ENCODE measurements around the gene TAT. TPM values are rescaled to one million over a fixed set of nuclear protein-coding genes. Genes with fewer than 3 reads are reported as not detected.

TAT gene
- polyA plus RNA-seq, 1 donor (not counting 4 experiments of a cell fraction or from before 2014, with no cell fraction given), result not detected

- no peak overlapping the region for H3K4me3 ChIP-seq (ENCODE audit: control insufficient read depth in 2 of 3, extremely low read depth in 1 of 3, insufficient read depth in 2 of 3, low read depth in 1 of 3, low read length in 3 of 3)
- no peak for TF ChIP-seq EZH2 (IDR thresholded peaks at IDR 0.05; ENCODE audit: low read length)
- TF ChIP-seq, protein P1, sequence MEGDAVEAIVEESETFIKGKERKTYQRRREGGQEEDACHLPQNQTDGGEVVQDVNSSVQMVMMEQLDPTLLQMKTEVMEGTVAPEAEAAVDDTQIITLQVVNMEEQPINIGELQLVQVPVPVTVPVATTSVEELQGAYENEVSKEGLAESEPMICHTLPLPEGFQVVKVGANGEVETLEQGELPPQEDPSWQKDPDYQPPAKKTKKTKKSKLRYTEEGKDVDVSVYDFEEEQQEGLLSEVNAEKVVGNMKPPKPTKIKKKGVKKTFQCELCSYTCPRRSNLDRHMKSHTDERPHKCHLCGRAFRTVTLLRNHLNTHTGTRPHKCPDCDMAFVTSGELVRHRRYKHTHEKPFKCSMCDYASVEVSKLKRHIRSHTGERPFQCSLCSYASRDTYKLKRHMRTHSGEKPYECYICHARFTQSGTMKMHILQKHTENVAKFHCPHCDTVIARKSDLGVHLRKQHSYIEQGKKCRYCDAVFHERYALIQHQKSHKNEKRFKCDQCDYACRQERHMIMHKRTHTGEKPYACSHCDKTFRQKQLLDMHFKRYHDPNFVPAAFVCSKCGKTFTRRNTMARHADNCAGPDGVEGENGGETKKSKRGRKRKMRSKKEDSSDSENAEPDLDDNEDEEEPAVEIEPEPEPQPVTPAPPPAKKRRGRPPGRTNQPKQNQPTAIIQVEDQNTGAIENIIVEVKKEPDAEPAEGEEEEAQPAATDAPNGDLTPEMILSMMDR (optimal IDR thresholded peaks at IDR 0.05 in 1 of 3, IDR thresholded peaks at IDR 0.05 in 1 of 3, conservative IDR thresholded peaks at IDR 0.05 in 1 of 3; ENCODE audit: extremely low read depth in 1 of 3, insufficient read depth in 2 of 3, low read length in 3 of 3), result no peak
- H3K79me2 ChIP-seq (ENCODE audit: control insufficient read depth, insufficient read depth, low read length), result no peaks in the 10 kb centered on the region
- no peak overlapping the region for H3K4me2 ChIP-seq (ENCODE audit: control insufficient read depth, extremely low read depth, insufficient read depth, low read depth, low read length)
- H3K27ac ChIP-seq (ENCODE audit: control insufficient read depth, insufficient read depth, low read length), result no peak overlapping the region
- H3K9me3 ChIP-seq (ENCODE audit: control insufficient read depth, low read depth, low read length), result no peaks in the 10 kb centered on the region
- H3K27me3 ChIP-seq (ENCODE audit: control insufficient read depth, extremely low read depth, insufficient read depth, low read length), result no peaks in the 10 kb centered on the region
- peaks cover under 1% of the 10 kb centered on the region for H3K4me1 ChIP-seq (ENCODE audit: control insufficient read depth, extremely low read depth, insufficient read depth, low read length)
- FAIRE-seq, result no peak
- DNase-seq (ENCODE audit: low read depth, low spot score), result no peak
- H3K36me3 ChIP-seq (ENCODE audit: control insufficient read depth in 2 of 2, extremely low read depth in 1 of 2, insufficient read depth in 2 of 2, low read length in 2 of 2), result no peaks in the 10 kb centered on the region
- no peaks in the 10 kb centered on the region for H4K20me1 ChIP-seq (ENCODE audit: control insufficient read depth, extremely low read depth, insufficient read depth, low read length)
- no peaks in the 10 kb centered on the region for H3K9me1 ChIP-seq (ENCODE audit: control insufficient read depth, extremely low read depth, insufficient read depth, low read length)
- dilution Hi-C loops (cut with MboI; ENCODE audit: extremely low pct_ligation_motif_present, low sequenced_read_pairs), result no loop called here
- no peak overlapping the region for H2AFZ ChIP-seq (ENCODE audit: control insufficient read depth, low read length)
- no peak overlapping the region for H3K9ac ChIP-seq (ENCODE audit: control insufficient read depth, extremely low read depth, insufficient read depth, low read length)
These were observed 7.3 kb downstream of the TAT start for GRCh38 chr16:71569621-71570020.

DNA sequence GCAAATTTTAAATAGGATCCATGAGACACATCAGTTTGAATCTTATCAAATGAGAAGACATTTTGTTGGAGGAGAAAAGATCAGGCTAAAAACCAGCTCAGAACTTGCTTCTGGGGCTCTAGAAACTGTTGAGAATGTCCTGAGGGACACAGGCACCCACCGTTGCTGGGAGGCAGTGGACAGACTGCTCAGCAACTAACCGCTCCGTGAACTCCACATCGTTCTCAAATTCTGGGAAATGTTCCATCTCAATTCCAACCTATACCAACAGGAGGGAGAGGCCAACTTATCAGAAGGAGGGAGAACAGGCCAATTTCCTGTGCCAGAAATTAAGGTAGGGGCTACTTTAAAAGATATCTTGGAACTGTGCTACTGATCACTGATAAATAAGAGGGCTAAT lies 8.3 kb downstream of the TAT start:
- no peak for TF ChIP-seq EZH2 (IDR thresholded peaks at IDR 0.05; ENCODE audit: low read length)
- TF ChIP-seq, protein P1 (optimal IDR thresholded peaks at IDR 0.05 in 1 of 3, IDR thresholded peaks at IDR 0.05 in 1 of 3, conservative IDR thresholded peaks at IDR 0.05 in 1 of 3; ENCODE audit: extremely low read depth in 1 of 3, insufficient read depth in 2 of 3, low read length in 3 of 3), result no peak
- no peaks in the 10 kb centered on the region for H3K79me2 ChIP-seq (ENCODE audit: control insufficient read depth, insufficient read depth, low read length)
- H3K27ac ChIP-seq (ENCODE audit: control insufficient read depth, insufficient read depth, low read length), result no peak overlapping the region
- no peak overlapping the region for H3K4me2 ChIP-seq (ENCODE audit: control insufficient read depth, extremely low read depth, insufficient read depth, low read depth, low read length)
- H4K20me1 ChIP-seq (ENCODE audit: control insufficient read depth, extremely low read depth, insufficient read depth, low read length), result no peaks in the 10 kb centered on the region
- FAIRE-seq, result no peak
- H3K9ac ChIP-seq (ENCODE audit: control insufficient read depth, extremely low read depth, insufficient read depth, low read length), result no peak overlapping the region
- no peak for DNase-seq (ENCODE audit: low read depth, low spot score)
- no peaks in the 10 kb centered on the region for H3K9me1 ChIP-seq (ENCODE audit: control insufficient read depth, extremely low read depth, insufficient read depth, low read length)
- peaks cover 5% of the 10 kb centered on the region for H3K4me1 ChIP-seq (ENCODE audit: control insufficient read depth, extremely low read depth, insufficient read depth, low read length)
- H2AFZ ChIP-seq (ENCODE audit: control insufficient read depth, low read length), result no peak overlapping the region
- no peaks in the 10 kb centered on the region for H3K9me3 ChIP-seq (ENCODE audit: control insufficient read depth, low read depth, low read length)
- no peaks in the 10 kb centered on the region for H3K36me3 ChIP-seq (ENCODE audit: control insufficient read depth in 2 of 2, extremely low read depth in 1 of 2, insufficient read depth in 2 of 2, low read length in 2 of 2)
- dilution Hi-C loops (cut with MboI; ENCODE audit: extremely low pct_ligation_motif_present, low sequenced_read_pairs), result no loop called here
- H3K4me3 ChIP-seq (ENCODE audit: control insufficient read depth in 2 of 3, extremely low read depth in 1 of 3, insufficient read depth in 2 of 3, low read depth in 1 of 3, low read length in 3 of 3), result no peak overlapping the region
- H3K27me3 ChIP-seq (ENCODE audit: control insufficient read depth, extremely low read depth, insufficient read depth, low read length), result no peaks in the 10 kb centered on the region
